ENCODE results near the gene SERPING1. TPM values are rescaled to one million over a fixed set of nuclear protein-coding genes. Genes with fewer than 3 reads are reported as not detected.
A peak's percentile ranks its signal among the peaks of the same experiment; 100 is the strongest.

The SERPING1 gene
- total RNA-seq, 1 donor from 2014 or later, result 46.0 TPM

DNA sequence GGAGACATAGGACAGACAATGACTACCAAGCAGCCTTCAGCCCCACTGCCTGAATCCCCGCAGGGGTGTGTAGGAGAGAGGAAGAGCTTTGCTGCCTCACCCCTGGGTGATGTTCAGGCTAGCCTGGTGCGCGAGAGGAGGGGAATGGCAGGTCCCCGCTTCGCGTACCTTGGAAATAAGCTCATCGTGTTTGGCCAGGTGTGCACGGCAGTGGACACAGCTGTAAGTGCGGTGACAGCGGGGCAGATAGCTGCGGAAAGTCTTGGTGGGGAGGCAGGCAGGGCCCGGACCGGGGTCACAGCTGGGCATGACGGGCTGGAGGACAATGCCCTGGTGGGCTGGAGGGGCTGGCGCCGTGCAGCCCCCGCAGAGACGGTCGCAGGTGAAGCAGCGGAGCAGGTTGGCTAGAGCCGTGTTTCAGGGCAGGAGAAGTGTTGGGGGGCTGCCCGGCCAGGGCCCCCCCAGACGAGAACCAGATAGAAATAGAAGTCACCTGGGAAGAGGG is 49.4 kb downstream of the SERPING1 start:
- peaks cover 21% of the 10 kb centered on the region for H3K27me3 Mint-ChIP-seq (ENCODE audit: insufficient read depth, low read depth)
- Histone ChIP-seq H3K4me1 (peaks cover 86% of the 10 kb centered on the region), H4K20me1 (ENCODE audit: low read depth) (peaks cover 94% of the 10 kb centered on the region)

DNA sequence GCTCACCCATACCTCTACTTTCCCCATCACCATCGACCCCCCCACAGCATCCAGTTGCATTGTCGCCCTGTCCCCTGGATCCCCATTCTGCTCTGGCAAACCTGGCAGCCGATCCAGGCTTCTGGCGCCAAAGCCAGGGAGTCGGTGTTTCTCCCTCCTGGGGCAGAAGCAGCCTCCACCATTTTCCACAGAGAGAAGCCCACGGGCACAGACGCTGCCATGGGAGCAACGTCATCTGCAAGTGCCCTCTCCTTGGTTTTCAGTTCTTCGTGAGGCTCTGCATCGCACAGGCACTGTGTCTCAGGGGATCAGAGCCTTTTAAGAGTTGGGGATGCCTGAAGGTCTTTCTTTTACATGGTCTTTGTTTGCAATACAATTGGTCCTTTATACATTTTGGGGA is 49.9 kb downstream of the SERPING1 start:
- Mint-ChIP-seq H3K36me3 (peaks cover 14% of the 10 kb centered on the region), H3K9me3 (peaks cover 2% of the 10 kb centered on the region), H3K4me3 (peak overlapping the region; percentile 82), H3K27me3 (ENCODE audit: insufficient read depth, low read depth) (peaks cover 21% of the 10 kb centered on the region), H3K4me1 (peaks cover 83% of the 10 kb centered on the region), H3K27ac (peak overlapping the region; percentile 47)
- Histone ChIP-seq H4K20me1 (ENCODE audit: low read depth) (peaks cover 89% of the 10 kb centered on the region), H3K36me3 (no peaks in the 10 kb centered on the region), H3F3A (ENCODE audit: low read depth) (peaks cover 95% of the 10 kb centered on the region), H3K27me3 (no peaks in the 10 kb centered on the region), H3K9ac (no peak overlapping the region), H2AFZ (replicated peaks) (no peak overlapping the region), H3K4me1 (peaks cover 81% of the 10 kb centered on the region), H3K9me3 (ENCODE audit: low read depth) (no peaks in the 10 kb centered on the region), H3K4me3 (peak overlapping the region; percentile 45), H3K4me2 (peak overlapping the region; percentile 89), H3K79me2 (ENCODE audit: low read depth) (peaks cover 33% of the 10 kb centered on the region), H3K27ac (no peak overlapping the region)
- TF ChIP-seq EZH2phosphoT487 (IDR thresholded peaks at IDR 0.05) (no peak), EZH2 (IDR thresholded peaks at IDR 0.05) (no peak)
- TF ChIP-seq, protein P1, sequence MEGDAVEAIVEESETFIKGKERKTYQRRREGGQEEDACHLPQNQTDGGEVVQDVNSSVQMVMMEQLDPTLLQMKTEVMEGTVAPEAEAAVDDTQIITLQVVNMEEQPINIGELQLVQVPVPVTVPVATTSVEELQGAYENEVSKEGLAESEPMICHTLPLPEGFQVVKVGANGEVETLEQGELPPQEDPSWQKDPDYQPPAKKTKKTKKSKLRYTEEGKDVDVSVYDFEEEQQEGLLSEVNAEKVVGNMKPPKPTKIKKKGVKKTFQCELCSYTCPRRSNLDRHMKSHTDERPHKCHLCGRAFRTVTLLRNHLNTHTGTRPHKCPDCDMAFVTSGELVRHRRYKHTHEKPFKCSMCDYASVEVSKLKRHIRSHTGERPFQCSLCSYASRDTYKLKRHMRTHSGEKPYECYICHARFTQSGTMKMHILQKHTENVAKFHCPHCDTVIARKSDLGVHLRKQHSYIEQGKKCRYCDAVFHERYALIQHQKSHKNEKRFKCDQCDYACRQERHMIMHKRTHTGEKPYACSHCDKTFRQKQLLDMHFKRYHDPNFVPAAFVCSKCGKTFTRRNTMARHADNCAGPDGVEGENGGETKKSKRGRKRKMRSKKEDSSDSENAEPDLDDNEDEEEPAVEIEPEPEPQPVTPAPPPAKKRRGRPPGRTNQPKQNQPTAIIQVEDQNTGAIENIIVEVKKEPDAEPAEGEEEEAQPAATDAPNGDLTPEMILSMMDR (IDR thresholded peaks at IDR 0.05), result no peak
- peak; percentile 50 for DNase-seq (ENCODE audit: low spot score)

More for the DNA sequence above, 49.4 kb downstream of the SERPING1 start:
- peak overlapping the region; percentile 82 for H3K4me3 Mint-ChIP-seq
- Histone ChIP-seq H3K4me2 (peak overlapping the region; percentile 89), H3K9me3 (ENCODE audit: low read depth) (no peaks in the 10 kb centered on the region), H3F3A (ENCODE audit: low read depth) (peaks cover 98% of the 10 kb centered on the region), H3K27me3 (no peaks in the 10 kb centered on the region), H2AFZ (replicated peaks) (no peak overlapping the region), H3K27ac (peak overlapping the region; percentile 21), H3K36me3 (no peaks in the 10 kb centered on the region), H3K4me3 (peak overlapping the region; percentile 45), H3K79me2 (ENCODE audit: low read depth) (peaks cover 38% of the 10 kb centered on the region), H3K9ac (no peak overlapping the region)
- peaks cover 14% of the 10 kb centered on the region for H3K36me3 Mint-ChIP-seq
- DNase-seq (ENCODE audit: low spot score), result no peak
- H3K4me1 Mint-ChIP-seq, result peaks cover 83% of the 10 kb centered on the region
- H3K27ac Mint-ChIP-seq, result peak overlapping the region; percentile 18
- no peak for TF ChIP-seq EZH2phosphoT487 (IDR thresholded peaks at IDR 0.05)
- TF ChIP-seq, protein P1 (IDR thresholded peaks at IDR 0.05), result no peak
- TF ChIP-seq EZH2 (IDR thresholded peaks at IDR 0.05), result no peak
- H3K9me3 Mint-ChIP-seq, result peaks cover 2% of the 10 kb centered on the region

DNA sequence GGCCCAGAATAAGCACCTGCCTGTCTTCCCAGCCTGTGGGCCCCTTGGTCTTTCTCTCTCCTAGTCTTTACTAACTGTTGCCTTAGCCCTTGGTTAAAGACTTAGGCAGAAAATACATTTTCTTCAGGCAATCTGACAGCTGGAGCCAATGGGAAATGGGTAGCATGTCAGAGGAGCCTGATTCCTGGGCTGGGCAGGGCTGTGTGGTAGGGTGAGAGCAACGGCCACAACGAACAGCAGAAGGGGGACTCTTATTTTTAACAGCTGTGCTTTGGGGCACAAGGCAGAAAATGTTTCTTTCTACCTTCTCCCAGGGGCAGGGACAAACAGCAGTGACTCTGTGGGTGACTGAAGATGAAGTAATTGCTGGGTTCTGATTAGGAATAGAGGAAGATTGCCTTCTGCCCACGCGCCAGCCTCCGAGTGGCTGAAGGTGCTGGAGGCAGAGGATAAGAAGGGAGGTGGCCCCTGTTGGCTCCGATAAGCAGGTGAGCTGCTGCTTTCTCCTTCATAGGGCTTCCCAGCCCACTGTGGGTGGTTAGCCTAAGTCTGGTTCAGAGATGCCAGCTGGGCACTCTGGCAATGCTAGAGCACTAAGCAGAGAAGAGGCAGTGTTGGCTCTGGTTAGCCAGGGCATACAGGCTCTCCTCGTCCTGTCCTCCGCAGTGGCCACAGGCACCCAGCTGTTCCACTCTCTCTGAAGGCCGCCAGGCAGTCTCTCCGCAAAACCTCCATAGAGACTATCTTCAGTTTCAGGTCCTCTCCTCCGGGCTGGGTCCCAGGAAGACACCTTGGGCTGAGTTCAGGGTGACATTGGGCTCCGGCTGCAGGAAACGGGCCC is 50.7 kb downstream of the SERPING1 start:
- Histone ChIP-seq H3K4me2 (peak overlapping the region; percentile 89), H3K4me1 (peaks cover 82% of the 10 kb centered on the region), H3K9me3 (ENCODE audit: low read depth) (no peaks in the 10 kb centered on the region), H2AFZ (replicated peaks) (no peak overlapping the region), H4K20me1 (ENCODE audit: low read depth) (peaks cover 81% of the 10 kb centered on the region), H3F3A (ENCODE audit: low read depth) (peaks cover 94% of the 10 kb centered on the region), H3K36me3 (no peaks in the 10 kb centered on the region), H3K27ac (peak overlapping the region; percentile 60), H3K27me3 (no peaks in the 10 kb centered on the region), H3K9ac (no peak overlapping the region), H3K4me3 (peak overlapping the region; percentile 45), H3K79me2 (ENCODE audit: low read depth) (peaks cover 25% of the 10 kb centered on the region)
- peaks cover 80% of the 10 kb centered on the region for H3K4me1 Mint-ChIP-seq
- H3K4me3 Mint-ChIP-seq, result peak overlapping the region; percentile 82
- peaks cover 21% of the 10 kb centered on the region for H3K27me3 Mint-ChIP-seq (ENCODE audit: insufficient read depth, low read depth)
- peak overlapping the region; percentile 84 for H3K27ac Mint-ChIP-seq
- TF ChIP-seq EZH2 (IDR thresholded peaks at IDR 0.05) (no peak), EZH2phosphoT487 (IDR thresholded peaks at IDR 0.05) (no peak)
- TF ChIP-seq, protein P1 (IDR thresholded peaks at IDR 0.05), result no peak
- DNase-seq (ENCODE audit: low spot score), result no peak
- H3K36me3 Mint-ChIP-seq, result peaks cover 10% of the 10 kb centered on the region
- peaks cover 2% of the 10 kb centered on the region for H3K9me3 Mint-ChIP-seq
